H4 (cell line): ENCODE data around the gene ITPRIP. TPM values are rescaled to one million over a fixed set of nuclear protein-coding genes. Genes with fewer than 3 reads are reported as not detected.

Source experiments
- DNase-seq: peaks from one replicate; pipeline ENCODE4 v3.0.0-alpha.2; 2015; ENCODE audit warnings: low spot score
- total RNA-seq: library from RNA; depleted of rRNA; stranded (reverse); fragments of >200 nt; shearing (Covaris generic); gene quantifications from 2 replicates; pipeline ENCODE4 v1.2.3, GENCODE V29; 2014

The ITPRIP gene
- total RNA-seq, 1 experiment from 2014 or later = 3.3 TPM

GRCh38 chr10:104325436-104326435, 12.5 kb downstream of the ITPRIP start:
- no peak for DNase-seq

GRCh38 chr10:104324931-104325330, 13.3 kb downstream of the ITPRIP start:
- DNase-seq = no peak

- DNase-seq = no peak
Observed at GRCh38 chr10:104324221-104324686, 14.0 kb downstream of the ITPRIP start.

GRCh38 chr10:104323760-104324201, 14.5 kb downstream of the ITPRIP start:
- no peak for DNase-seq

- DNase-seq = no peak
Observed at GRCh38 chr10:104323085-104323484, 15.2 kb downstream of the ITPRIP start.

- DNase-seq = no peak
Observed at GRCh38 chr10:104322416-104322782, 15.9 kb downstream of the ITPRIP start.

GRCh38 chr10:104321725-104322415, 16.4 kb downstream of the ITPRIP start:
- no peak for DNase-seq

GRCh38 chr10:104321226-104321625, 17.0 kb downstream of the ITPRIP start:
- DNase-seq = no peak

GRCh38 chr10:104318810-104319741, 19.2 kb downstream of the ITPRIP start:
- no peak for DNase-seq

GRCh38 chr10:104318326-104318725, 19.9 kb downstream of the ITPRIP start:
- no peak for DNase-seq

GRCh38 chr10:104317726-104318299, 20.5 kb downstream of the ITPRIP start:
- no peak for DNase-seq

- DNase-seq = no peak
Observed at GRCh38 chr10:104317269-104317710, 21.0 kb downstream of the ITPRIP start.

GRCh38 chr10:104316321-104317099, 21.8 kb downstream of the ITPRIP start:
- no peak for DNase-seq

- no peak for DNase-seq
Observed at GRCh38 chr10:104315486-104315921, 22.8 kb downstream of the ITPRIP start.

GRCh38 chr10:104314591-104315485, 23.4 kb downstream of the ITPRIP start:
- DNase-seq = no peak

- no peak for DNase-seq
Observed at GRCh38 chr10:104311184-104311720, 27.0 kb downstream of the ITPRIP start.

- DNase-seq = peak; percentile 44
Observed at GRCh38 chr10:104309980-104310978, 28.0 kb downstream of the ITPRIP start.
